Right atrium auricular region (tissue), 2 donors: Measurements from ENCODE around the gene GFRA1. TPM values are rescaled to one million over a fixed set of nuclear protein-coding genes. Genes with fewer than 3 reads are reported as not detected.

Experiments
- DNase-seq: peaks from one replicate; pipeline ENCODE4 v3.0.0-alpha.2; 2019; ENCODE audit warnings: low spot score
- H3K27ac ChIP-seq, 2 donors: fragments of 200-600 bp; sonication (generic); 1 replicate in 1 of 2; 2 replicates in 1 of 2; pipeline ENCODE4 v1.5.1; 2016 to 2019
- H3K27me3 ChIP-seq, 2 donors: fragments of 200-600 bp; sonication (generic); one replicate each; pipeline versions ENCODE4 v1.5.1 to v1.6.0; 2017 to 2019
- H3K36me3 ChIP-seq: fragments of 200-600 bp; sonication (generic); one replicate; pipeline ENCODE4 v1.5.1; 2016
- H3K4me1 ChIP-seq, 2 donors: fragments of 200-600 bp; sonication (generic); one replicate each; pipeline versions ENCODE4 v1.5.1 to v1.6.0; 2017 to 2019
- H3K4me3 ChIP-seq, 2 donors: fragments of 200-600 bp; sonication (generic); 1 replicate in 1 of 2; 2 replicates in 1 of 2; pipeline ENCODE4 v1.5.1; 2017 to 2019; ENCODE audit warnings: mild to moderate bottlenecking in 1 of 2, moderate library complexity in 1 of 2
- H3K9me3 ChIP-seq, 2 donors: fragments of 200-600 bp; sonication (generic); one replicate each; pipeline ENCODE4 v1.5.1; 2019
- CTCF ChIP-seq, 2 donors: fragments of 200-600 bp; sonication (generic); IDR thresholded peaks; one replicate each; pipeline ENCODE4 v1.5.1; 2019; ENCODE audit warnings: antibody characterized with exemption in 2 of 2
- total RNA-seq, 2 donors: library from RNA; depleted of rRNA; stranded (reverse); fragments of >200 nt; gene quantifications; one replicate each; pipeline ENCODE4 v1.1.0, GENCODE V29; 2016

GFRA1 gene
- total RNA-seq, 2 donors from 2014 or later: 9.1 to 18.7 TPM

GRCh38 chr10:116221053-116221452 lies 52.0 kb downstream of the GFRA1 start:
- Histone ChIP-seq H3K36me3 (no peaks in the 10 kb centered on the region), H3K27ac (no peak overlapping the region), H3K4me1 (no peaks in the 10 kb centered on the region), H3K9me3 (no peaks in the 10 kb centered on the region), H3K27me3 (no peaks in the 10 kb centered on the region), H3K4me3 (no peak overlapping the region)
- no peak for DNase-seq
- TF ChIP-seq CTCF (IDR thresholded peaks at IDR 0.05): no peak

- DNase-seq: no peak
- TF ChIP-seq CTCF (IDR thresholded peaks at IDR 0.05): no peak
- Histone ChIP-seq H3K4me3 (no peak overlapping the region), H3K27ac (no peak overlapping the region), H3K36me3 (no peaks in the 10 kb centered on the region), H3K9me3 (no peaks in the 10 kb centered on the region), H3K27me3 (no peaks in the 10 kb centered on the region), H3K4me1 (no peaks in the 10 kb centered on the region)
Observed at GRCh38 chr10:116216676-116217075, 56.3 kb downstream of the GFRA1 start.

DNA sequence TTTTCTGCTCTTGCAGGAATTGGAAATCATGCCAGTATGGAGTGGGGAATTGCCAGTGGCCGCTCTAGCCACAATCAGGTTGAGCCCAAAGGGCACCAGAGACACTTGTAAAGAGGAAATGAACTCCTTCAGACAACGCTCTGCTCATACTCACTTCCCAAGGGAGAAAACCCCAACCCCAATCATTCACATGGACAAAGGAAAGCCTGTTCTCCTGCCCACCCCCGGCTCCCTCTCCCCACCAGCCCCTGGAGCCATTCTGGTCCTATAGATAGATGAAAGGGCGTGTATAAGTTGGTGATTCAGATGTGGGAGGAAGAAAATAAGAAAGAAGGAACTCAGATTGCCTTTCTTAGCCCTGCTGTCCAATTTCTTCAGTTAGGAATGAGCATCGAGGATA lies 57.4 kb downstream of the GFRA1 start:
- TF ChIP-seq CTCF (IDR thresholded peaks at IDR 0.05): no peak
- Histone ChIP-seq H3K4me1 (peaks cover 0 to 3% of the 10 kb centered on the region in 2 donors), H3K27ac (no peak overlapping the region), H3K4me3 (no peak overlapping the region), H3K9me3 (no peaks in the 10 kb centered on the region), H3K27me3 (no peaks in the 10 kb centered on the region), H3K36me3 (no peaks in the 10 kb centered on the region)
- no peak for DNase-seq

DNA sequence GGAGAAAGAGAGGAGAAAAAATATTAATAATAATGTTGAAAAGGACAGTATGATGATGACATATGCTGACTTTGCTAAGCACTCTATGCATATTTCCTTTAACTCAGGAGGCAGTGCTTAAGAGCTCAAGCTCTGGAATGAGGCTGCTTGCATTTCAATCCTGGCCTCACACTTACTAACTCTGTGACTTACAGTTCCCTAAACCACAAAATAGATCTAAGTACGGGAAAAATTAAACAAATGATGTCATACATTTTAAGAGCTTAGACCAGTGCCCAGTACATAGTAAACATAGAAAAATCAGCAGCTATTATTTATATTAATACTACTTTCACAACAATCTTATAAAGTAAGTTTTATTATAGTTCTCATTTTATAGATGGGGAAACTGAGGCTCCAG lies 61.3 kb downstream of the GFRA1 start:
- Histone ChIP-seq H3K4me3 (no peak overlapping the region), H3K27me3 (no peaks in the 10 kb centered on the region), H3K9me3 (no peaks in the 10 kb centered on the region), H3K4me1 (peaks cover 0 to 5% of the 10 kb centered on the region in 2 donors), H3K27ac (no peak overlapping the region), H3K36me3 (no peaks in the 10 kb centered on the region)
- DNase-seq: no peak
- TF ChIP-seq CTCF (IDR thresholded peaks at IDR 0.05): no peak

- Histone ChIP-seq H3K27ac (no peak overlapping the region), H3K9me3 (no peaks in the 10 kb centered on the region), H3K4me1 (peaks cover 0 to 5% of the 10 kb centered on the region in 2 donors), H3K27me3 (no peaks in the 10 kb centered on the region), H3K4me3 (no peak overlapping the region), H3K36me3 (no peaks in the 10 kb centered on the region)
- DNase-seq: no peak
- TF ChIP-seq CTCF (IDR thresholded peaks at IDR 0.05): no peak
Observed at GRCh38 chr10:116210588-116211346, 62.2 kb downstream of the GFRA1 start.

DNA sequence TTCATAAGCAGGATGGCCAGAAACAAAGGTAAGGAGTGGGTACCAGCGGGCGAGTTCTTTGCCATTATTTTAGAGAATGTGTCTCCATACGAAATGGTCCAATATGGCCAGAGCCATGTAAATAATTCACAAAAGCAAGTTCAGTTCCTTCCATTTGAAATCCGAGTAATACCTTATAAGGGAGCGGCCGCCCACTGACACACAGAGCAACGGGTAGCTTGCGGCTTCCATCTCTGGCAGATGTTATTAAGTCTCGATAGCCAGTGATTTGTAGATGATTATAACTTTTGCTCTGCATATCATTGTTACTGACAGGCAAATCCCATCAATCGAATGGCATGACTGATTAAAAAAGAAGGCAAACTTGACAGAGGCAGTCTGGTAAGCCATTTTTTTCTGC lies 63.2 kb downstream of the GFRA1 start:
- H3K4me3 ChIP-seq: no peak overlapping the region
- no peaks in the 10 kb centered on the region for H3K36me3 ChIP-seq
- H3K27me3 ChIP-seq: no peaks in the 10 kb centered on the region
- H3K4me1 ChIP-seq: peaks cover 0 to 5% of the 10 kb centered on the region in 2 donors
- TF ChIP-seq CTCF (IDR thresholded peaks at IDR 0.05): no peak
- no peak overlapping the region for H3K27ac ChIP-seq
- DNase-seq: no peak
- H3K9me3 ChIP-seq: no peaks in the 10 kb centered on the region
